ENCODE results near the gene SPNS2.

DNA sequence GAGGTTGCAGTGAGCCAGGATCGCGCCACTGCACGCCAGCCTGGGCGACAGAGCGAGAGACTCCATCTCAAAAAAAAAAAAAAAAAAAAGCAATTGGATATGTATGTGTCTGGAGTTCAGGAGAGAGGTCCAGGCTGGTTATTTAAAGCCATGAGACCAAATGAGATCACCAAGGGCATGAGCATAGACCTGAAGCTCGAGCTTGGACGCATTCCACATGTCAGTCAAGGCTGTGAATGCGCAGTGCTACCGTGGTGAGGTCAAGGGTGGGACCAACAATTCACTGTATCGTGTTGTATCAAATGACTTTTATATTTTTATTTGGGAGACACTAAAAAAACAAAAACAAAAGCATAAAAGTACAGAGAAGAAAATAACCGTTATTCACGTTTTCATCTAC lies 29.1 kb upstream of the SPNS2 start:
- TF ChIP-seq, protein P1, sequence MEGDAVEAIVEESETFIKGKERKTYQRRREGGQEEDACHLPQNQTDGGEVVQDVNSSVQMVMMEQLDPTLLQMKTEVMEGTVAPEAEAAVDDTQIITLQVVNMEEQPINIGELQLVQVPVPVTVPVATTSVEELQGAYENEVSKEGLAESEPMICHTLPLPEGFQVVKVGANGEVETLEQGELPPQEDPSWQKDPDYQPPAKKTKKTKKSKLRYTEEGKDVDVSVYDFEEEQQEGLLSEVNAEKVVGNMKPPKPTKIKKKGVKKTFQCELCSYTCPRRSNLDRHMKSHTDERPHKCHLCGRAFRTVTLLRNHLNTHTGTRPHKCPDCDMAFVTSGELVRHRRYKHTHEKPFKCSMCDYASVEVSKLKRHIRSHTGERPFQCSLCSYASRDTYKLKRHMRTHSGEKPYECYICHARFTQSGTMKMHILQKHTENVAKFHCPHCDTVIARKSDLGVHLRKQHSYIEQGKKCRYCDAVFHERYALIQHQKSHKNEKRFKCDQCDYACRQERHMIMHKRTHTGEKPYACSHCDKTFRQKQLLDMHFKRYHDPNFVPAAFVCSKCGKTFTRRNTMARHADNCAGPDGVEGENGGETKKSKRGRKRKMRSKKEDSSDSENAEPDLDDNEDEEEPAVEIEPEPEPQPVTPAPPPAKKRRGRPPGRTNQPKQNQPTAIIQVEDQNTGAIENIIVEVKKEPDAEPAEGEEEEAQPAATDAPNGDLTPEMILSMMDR (IDR thresholded peaks at IDR 0.05; ENCODE audit: low read depth, low read length, missing input control): no peak
- TF ChIP-seq EGR1 (IDR thresholded peaks at IDR 0.05; ENCODE audit: low read depth in 2 of 2) (no peak), YY1 (IDR thresholded peaks at IDR 0.05) (no peak), TAF1 (conservative IDR thresholded peaks at IDR 0.05) (no peak), SP1 (IDR thresholded peaks at IDR 0.05) (no peak)
- TF ChIP-seq, protein P2, sequence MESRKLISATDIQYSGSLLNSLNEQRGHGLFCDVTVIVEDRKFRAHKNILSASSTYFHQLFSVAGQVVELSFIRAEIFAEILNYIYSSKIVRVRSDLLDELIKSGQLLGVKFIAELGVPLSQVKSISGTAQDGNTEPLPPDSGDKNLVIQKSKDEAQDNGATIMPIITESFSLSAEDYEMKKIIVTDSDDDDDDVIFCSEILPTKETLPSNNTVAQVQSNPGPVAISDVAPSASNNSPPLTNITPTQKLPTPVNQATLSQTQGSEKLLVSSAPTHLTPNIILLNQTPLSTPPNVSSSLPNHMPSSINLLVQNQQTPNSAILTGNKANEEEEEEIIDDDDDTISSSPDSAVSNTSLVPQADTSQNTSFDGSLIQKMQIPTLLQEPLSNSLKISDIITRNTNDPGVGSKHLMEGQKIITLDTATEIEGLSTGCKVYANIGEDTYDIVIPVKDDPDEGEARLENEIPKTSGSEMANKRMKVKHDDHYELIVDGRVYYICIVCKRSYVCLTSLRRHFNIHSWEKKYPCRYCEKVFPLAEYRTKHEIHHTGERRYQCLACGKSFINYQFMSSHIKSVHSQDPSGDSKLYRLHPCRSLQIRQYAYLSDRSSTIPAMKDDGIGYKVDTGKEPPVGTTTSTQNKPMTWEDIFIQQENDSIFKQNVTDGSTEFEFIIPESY (IDR thresholded peaks at IDR 0.05): no peak
- TF ChIP-seq, protein P3, sequence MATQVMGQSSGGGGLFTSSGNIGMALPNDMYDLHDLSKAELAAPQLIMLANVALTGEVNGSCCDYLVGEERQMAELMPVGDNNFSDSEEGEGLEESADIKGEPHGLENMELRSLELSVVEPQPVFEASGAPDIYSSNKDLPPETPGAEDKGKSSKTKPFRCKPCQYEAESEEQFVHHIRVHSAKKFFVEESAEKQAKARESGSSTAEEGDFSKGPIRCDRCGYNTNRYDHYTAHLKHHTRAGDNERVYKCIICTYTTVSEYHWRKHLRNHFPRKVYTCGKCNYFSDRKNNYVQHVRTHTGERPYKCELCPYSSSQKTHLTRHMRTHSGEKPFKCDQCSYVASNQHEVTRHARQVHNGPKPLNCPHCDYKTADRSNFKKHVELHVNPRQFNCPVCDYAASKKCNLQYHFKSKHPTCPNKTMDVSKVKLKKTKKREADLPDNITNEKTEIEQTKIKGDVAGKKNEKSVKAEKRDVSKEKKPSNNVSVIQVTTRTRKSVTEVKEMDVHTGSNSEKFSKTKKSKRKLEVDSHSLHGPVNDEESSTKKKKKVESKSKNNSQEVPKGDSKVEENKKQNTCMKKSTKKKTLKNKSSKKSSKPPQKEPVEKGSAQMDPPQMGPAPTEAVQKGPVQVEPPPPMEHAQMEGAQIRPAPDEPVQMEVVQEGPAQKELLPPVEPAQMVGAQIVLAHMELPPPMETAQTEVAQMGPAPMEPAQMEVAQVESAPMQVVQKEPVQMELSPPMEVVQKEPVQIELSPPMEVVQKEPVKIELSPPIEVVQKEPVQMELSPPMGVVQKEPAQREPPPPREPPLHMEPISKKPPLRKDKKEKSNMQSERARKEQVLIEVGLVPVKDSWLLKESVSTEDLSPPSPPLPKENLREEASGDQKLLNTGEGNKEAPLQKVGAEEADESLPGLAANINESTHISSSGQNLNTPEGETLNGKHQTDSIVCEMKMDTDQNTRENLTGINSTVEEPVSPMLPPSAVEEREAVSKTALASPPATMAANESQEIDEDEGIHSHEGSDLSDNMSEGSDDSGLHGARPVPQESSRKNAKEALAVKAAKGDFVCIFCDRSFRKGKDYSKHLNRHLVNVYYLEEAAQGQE (IDR thresholded peaks at IDR 0.05): no peak

All from liver (tissue), 3 donors.